ENCODE measurements around the gene RASD2.

Gene RASD2

GRCh38 chr22:35593071-35593890 is 52.6 kb downstream of the RASD2 start:
- Histone ChIP-seq H3K9me3 (ENCODE audit: low read depth, low read length) (no peaks in the 10 kb centered on the region), H3K36me3 (ENCODE audit: insufficient read depth, low read length) (no peaks in the 10 kb centered on the region), H3K4me3 (no peak overlapping the region), H3K27ac (no peak overlapping the region), H3K9ac (ENCODE audit: insufficient read length) (no peak overlapping the region)
- DNase-seq (ENCODE audit: low read depth, low spot score) = no peak
- no peak for TF ChIP-seq EZH2 (IDR thresholded peaks at IDR 0.05)
- TF ChIP-seq POLR2AphosphoS5 (IDR thresholded peaks at IDR 0.05; ENCODE audit: borderline replicate concordance, low read depth, low read length) = no peak
- no peak for TF ChIP-seq FOXP2 (optimal IDR thresholded peaks at IDR 0.05; ENCODE audit: control extremely low read depth, extremely low read length, insufficient read depth)

GRCh38 chr22:35593891-35594470 is 53.4 kb downstream of the RASD2 start:
- TF ChIP-seq FOXP2 (optimal IDR thresholded peaks at IDR 0.05; ENCODE audit: control extremely low read depth, extremely low read length, insufficient read depth) (no peak), POLR2AphosphoS5 (IDR thresholded peaks at IDR 0.05; ENCODE audit: borderline replicate concordance, low read depth, low read length) (no peak), EZH2 (IDR thresholded peaks at IDR 0.05) (no peak)
- no peaks in the 10 kb centered on the region for H3K9me3 ChIP-seq (ENCODE audit: low read depth, low read length)
- H3K9ac ChIP-seq (ENCODE audit: insufficient read length) = no peak overlapping the region
- no peak for DNase-seq (ENCODE audit: low read depth, low spot score)
- no peaks in the 10 kb centered on the region for H3K36me3 ChIP-seq (ENCODE audit: insufficient read depth, low read length)
- no peak overlapping the region for H3K4me3 ChIP-seq
- no peak overlapping the region for H3K27ac ChIP-seq

GRCh38 chr22:35594686-35595085 is 54.1 kb downstream of the RASD2 start:
- Histone ChIP-seq H3K4me3 (no peak overlapping the region), H3K36me3 (ENCODE audit: insufficient read depth, low read length) (no peaks in the 10 kb centered on the region), H3K27ac (no peak overlapping the region), H3K9me3 (ENCODE audit: low read depth, low read length) (no peaks in the 10 kb centered on the region), H3K9ac (ENCODE audit: insufficient read length) (no peak overlapping the region)
- no peak for DNase-seq (ENCODE audit: low read depth, low spot score)
- TF ChIP-seq EZH2 (IDR thresholded peaks at IDR 0.05) (no peak), FOXP2 (optimal IDR thresholded peaks at IDR 0.05; ENCODE audit: control extremely low read depth, extremely low read length, insufficient read depth) (no peak), POLR2AphosphoS5 (IDR thresholded peaks at IDR 0.05; ENCODE audit: borderline replicate concordance, low read depth, low read length) (no peak)

GRCh38 chr22:35596821-35597220 is 56.2 kb downstream of the RASD2 start:
- H3K27ac ChIP-seq = no peak overlapping the region
- no peak overlapping the region for H3K9ac ChIP-seq (ENCODE audit: insufficient read length)
- TF ChIP-seq EZH2 (IDR thresholded peaks at IDR 0.05) (no peak), FOXP2 (optimal IDR thresholded peaks at IDR 0.05; ENCODE audit: control extremely low read depth, extremely low read length, insufficient read depth) (no peak), POLR2AphosphoS5 (IDR thresholded peaks at IDR 0.05; ENCODE audit: borderline replicate concordance, low read depth, low read length) (no peak)
- no peaks in the 10 kb centered on the region for H3K36me3 ChIP-seq (ENCODE audit: insufficient read depth, low read length)
- no peak for DNase-seq (ENCODE audit: low read depth, low spot score)
- H3K9me3 ChIP-seq (ENCODE audit: low read depth, low read length) = no peaks in the 10 kb centered on the region
- H3K4me3 ChIP-seq = no peak overlapping the region

GRCh38 chr22:35597692-35598395 is 57.2 kb downstream of the RASD2 start:
- no peak overlapping the region for H3K9ac ChIP-seq (ENCODE audit: insufficient read length)
- no peaks in the 10 kb centered on the region for H3K36me3 ChIP-seq (ENCODE audit: insufficient read depth, low read length)
- no peaks in the 10 kb centered on the region for H3K9me3 ChIP-seq (ENCODE audit: low read depth, low read length)
- no peak overlapping the region for H3K4me3 ChIP-seq
- no peak for DNase-seq (ENCODE audit: low read depth, low spot score)
- TF ChIP-seq FOXP2 (optimal IDR thresholded peaks at IDR 0.05; ENCODE audit: control extremely low read depth, extremely low read length, insufficient read depth) (no peak), EZH2 (IDR thresholded peaks at IDR 0.05) (no peak), POLR2AphosphoS5 (IDR thresholded peaks at IDR 0.05; ENCODE audit: borderline replicate concordance, low read depth, low read length) (no peak)
- H3K27ac ChIP-seq = no peak overlapping the region

GRCh38 chr22:35598396-35598710 is 57.7 kb downstream of the RASD2 start:
- Histone ChIP-seq H3K9ac (ENCODE audit: insufficient read length) (no peak overlapping the region), H3K27ac (no peak overlapping the region), H3K9me3 (ENCODE audit: low read depth, low read length) (no peaks in the 10 kb centered on the region), H3K4me3 (no peak overlapping the region), H3K36me3 (ENCODE audit: insufficient read depth, low read length) (no peaks in the 10 kb centered on the region)
- TF ChIP-seq POLR2AphosphoS5 (IDR thresholded peaks at IDR 0.05; ENCODE audit: borderline replicate concordance, low read depth, low read length) = no peak
- no peak for TF ChIP-seq FOXP2 (optimal IDR thresholded peaks at IDR 0.05; ENCODE audit: control extremely low read depth, extremely low read length, insufficient read depth)
- TF ChIP-seq EZH2 (IDR thresholded peaks at IDR 0.05) = no peak
- no peak for DNase-seq (ENCODE audit: low read depth, low spot score)

GRCh38 chr22:35599364-35599763 is 58.7 kb downstream of the RASD2 start:
- Histone ChIP-seq H3K27ac (no peak overlapping the region), H3K4me3 (no peak overlapping the region), H3K36me3 (ENCODE audit: insufficient read depth, low read length) (no peaks in the 10 kb centered on the region), H3K9me3 (ENCODE audit: low read depth, low read length) (no peaks in the 10 kb centered on the region), H3K9ac (ENCODE audit: insufficient read length) (no peak overlapping the region)
- no peak for TF ChIP-seq POLR2AphosphoS5 (IDR thresholded peaks at IDR 0.05; ENCODE audit: borderline replicate concordance, low read depth, low read length)
- TF ChIP-seq FOXP2 (optimal IDR thresholded peaks at IDR 0.05; ENCODE audit: control extremely low read depth, extremely low read length, insufficient read depth) = no peak
- no peak for TF ChIP-seq EZH2 (IDR thresholded peaks at IDR 0.05)
- DNase-seq (ENCODE audit: low read depth, low spot score) = no peak

- no peaks in the 10 kb centered on the region for H3K36me3 ChIP-seq (ENCODE audit: insufficient read depth, low read length)
These were observed 59.8 kb downstream of the RASD2 start for GRCh38 chr22:35600476-35600875.

More at GRCh38 chr22:35600476-35600875, 59.8 kb downstream of the RASD2 start:
- H3K4me3 ChIP-seq = no peak overlapping the region
- H3K9me3 ChIP-seq (ENCODE audit: low read depth, low read length) = no peaks in the 10 kb centered on the region
- no peak for DNase-seq (ENCODE audit: low read depth, low spot score)
- H3K9ac ChIP-seq (ENCODE audit: insufficient read length) = no peak overlapping the region
- no peak overlapping the region for H3K27ac ChIP-seq
- no peak for TF ChIP-seq POLR2AphosphoS5 (IDR thresholded peaks at IDR 0.05; ENCODE audit: borderline replicate concordance, low read depth, low read length)
- no peak for TF ChIP-seq EZH2 (IDR thresholded peaks at IDR 0.05)
- no peak for TF ChIP-seq FOXP2 (optimal IDR thresholded peaks at IDR 0.05; ENCODE audit: control extremely low read depth, extremely low read length, insufficient read depth)

Measured in SK-N-MC (cell line).